OCI-LY1 (cell line): ENCODE data around the gene ROR1.

Experiments used
- EZH2 ChIP-seq: fragments of 200-600 bp; sonication (generic), shearing (Covaris generic); IDR thresholded peaks from 2 replicates; pipeline ENCODE4 v1.8.0; 2017; ENCODE audit warnings: borderline replicate concordance, mixed run types, mild to moderate bottlenecking, antibody characterized with exemption, low read length, moderate library complexity, mixed read lengths
- TF ChIP-seq, protein P1 (sequence below): fragments of 200-600 bp; sonication (generic), shearing (Covaris generic); IDR thresholded peaks from 2 replicates; pipeline ENCODE4 v1.5.1; 2017; ENCODE audit warnings: mild to moderate bottlenecking, antibody characterized with exemption, low read length, moderate library complexity, mixed read lengths

DNA sequence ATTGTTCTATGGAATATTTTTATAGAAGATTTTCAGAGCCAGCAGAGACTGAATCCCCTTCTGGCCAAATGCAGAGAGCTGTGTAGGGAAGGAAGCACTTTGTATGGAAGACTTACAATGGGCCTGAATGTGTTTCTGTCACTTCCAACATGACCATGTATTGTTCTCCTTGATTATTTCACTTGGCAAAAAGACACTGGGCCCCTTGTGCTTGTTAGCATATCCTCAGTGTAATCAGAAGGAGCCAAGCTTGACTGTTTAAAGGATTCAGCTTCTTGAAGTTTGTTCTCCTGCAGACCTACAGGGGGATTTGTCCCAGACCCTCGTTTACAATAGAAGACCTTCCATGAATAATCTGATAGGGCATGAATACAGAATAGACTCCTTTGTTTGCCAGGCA lies 381.5 kb downstream of the ROR1 start:
- TF ChIP-seq, protein P1, sequence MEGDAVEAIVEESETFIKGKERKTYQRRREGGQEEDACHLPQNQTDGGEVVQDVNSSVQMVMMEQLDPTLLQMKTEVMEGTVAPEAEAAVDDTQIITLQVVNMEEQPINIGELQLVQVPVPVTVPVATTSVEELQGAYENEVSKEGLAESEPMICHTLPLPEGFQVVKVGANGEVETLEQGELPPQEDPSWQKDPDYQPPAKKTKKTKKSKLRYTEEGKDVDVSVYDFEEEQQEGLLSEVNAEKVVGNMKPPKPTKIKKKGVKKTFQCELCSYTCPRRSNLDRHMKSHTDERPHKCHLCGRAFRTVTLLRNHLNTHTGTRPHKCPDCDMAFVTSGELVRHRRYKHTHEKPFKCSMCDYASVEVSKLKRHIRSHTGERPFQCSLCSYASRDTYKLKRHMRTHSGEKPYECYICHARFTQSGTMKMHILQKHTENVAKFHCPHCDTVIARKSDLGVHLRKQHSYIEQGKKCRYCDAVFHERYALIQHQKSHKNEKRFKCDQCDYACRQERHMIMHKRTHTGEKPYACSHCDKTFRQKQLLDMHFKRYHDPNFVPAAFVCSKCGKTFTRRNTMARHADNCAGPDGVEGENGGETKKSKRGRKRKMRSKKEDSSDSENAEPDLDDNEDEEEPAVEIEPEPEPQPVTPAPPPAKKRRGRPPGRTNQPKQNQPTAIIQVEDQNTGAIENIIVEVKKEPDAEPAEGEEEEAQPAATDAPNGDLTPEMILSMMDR: no peak
- TF ChIP-seq EZH2: no peak
